ENCODE data around the gene GPATCH8. TPM values are rescaled to one million over a fixed set of nuclear protein-coding genes. Genes with fewer than 3 reads are reported as not detected.

GPATCH8 gene
- total RNA-seq, 3 donors from 2014 or later (not counting 1 experiment from before 2014, with no cell fraction given): 104 to 111 (median 109) TPM

DNA sequence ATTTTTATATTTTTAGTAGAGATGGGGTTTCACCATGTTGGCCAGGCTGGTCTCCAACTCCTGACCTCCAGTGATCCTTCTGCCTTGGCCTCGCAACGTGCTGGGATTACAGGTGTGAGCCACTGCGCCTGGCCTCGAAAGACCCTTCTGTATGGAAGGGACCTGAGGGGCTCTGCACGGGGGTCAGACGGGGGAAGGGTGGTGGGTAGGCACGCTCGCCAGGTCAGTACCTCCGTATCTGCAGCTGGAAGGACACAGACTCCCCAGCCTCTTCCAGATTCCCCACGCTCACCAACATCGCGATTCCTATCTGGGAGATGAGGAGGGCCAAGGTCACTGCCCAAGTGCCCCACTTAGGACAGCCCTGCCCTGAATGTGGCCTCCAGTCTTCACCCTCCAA lies 126.4 kb downstream of the GPATCH8 start:
- H3K9me3 Mint-ChIP-seq: no peaks in the 10 kb centered on the region
- H3K36me3 Mint-ChIP-seq: no peaks in the 10 kb centered on the region
- Histone ChIP-seq H3K9me3 (ENCODE audit: control insufficient read depth, insufficient read depth, low read length) (no peaks in the 10 kb centered on the region), H3K36me3 (ENCODE audit: control insufficient read depth, insufficient read depth, low read length) (no peaks in the 10 kb centered on the region), H3K27me3 (ENCODE audit: control insufficient read depth, insufficient read depth, low read length) (no peaks in the 10 kb centered on the region), H3K27ac (ENCODE audit: low read length) (no peak overlapping the region), H3K4me1 (ENCODE audit: control insufficient read depth, insufficient read depth, low read length) (peaks cover 4% of the 10 kb centered on the region), H3K4me3 (ENCODE audit: low read length) (no peak overlapping the region)
- H3K4me1 Mint-ChIP-seq: no peaks in the 10 kb centered on the region
- peaks cover 5 to 6% of the 10 kb centered on the region in 2 donors for H3K27me3 Mint-ChIP-seq (ENCODE audit: low read depth in 2 of 2)
- no peak overlapping the region for H3K27ac Mint-ChIP-seq
- DNase-seq (no peak), ATAC-seq (no peak)
- intact Hi-C loops (cut with micrococcal nuclease): no loop called here
- 88% methylated on average over 12 of the region's 12 CpGs for WGBS (ENCODE audit: insufficient coverage)
- TF ChIP-seq, protein P1, sequence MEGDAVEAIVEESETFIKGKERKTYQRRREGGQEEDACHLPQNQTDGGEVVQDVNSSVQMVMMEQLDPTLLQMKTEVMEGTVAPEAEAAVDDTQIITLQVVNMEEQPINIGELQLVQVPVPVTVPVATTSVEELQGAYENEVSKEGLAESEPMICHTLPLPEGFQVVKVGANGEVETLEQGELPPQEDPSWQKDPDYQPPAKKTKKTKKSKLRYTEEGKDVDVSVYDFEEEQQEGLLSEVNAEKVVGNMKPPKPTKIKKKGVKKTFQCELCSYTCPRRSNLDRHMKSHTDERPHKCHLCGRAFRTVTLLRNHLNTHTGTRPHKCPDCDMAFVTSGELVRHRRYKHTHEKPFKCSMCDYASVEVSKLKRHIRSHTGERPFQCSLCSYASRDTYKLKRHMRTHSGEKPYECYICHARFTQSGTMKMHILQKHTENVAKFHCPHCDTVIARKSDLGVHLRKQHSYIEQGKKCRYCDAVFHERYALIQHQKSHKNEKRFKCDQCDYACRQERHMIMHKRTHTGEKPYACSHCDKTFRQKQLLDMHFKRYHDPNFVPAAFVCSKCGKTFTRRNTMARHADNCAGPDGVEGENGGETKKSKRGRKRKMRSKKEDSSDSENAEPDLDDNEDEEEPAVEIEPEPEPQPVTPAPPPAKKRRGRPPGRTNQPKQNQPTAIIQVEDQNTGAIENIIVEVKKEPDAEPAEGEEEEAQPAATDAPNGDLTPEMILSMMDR (IDR thresholded peaks at IDR 0.05): no peak
- H3K4me3 Mint-ChIP-seq: no peak overlapping the region

DNA sequence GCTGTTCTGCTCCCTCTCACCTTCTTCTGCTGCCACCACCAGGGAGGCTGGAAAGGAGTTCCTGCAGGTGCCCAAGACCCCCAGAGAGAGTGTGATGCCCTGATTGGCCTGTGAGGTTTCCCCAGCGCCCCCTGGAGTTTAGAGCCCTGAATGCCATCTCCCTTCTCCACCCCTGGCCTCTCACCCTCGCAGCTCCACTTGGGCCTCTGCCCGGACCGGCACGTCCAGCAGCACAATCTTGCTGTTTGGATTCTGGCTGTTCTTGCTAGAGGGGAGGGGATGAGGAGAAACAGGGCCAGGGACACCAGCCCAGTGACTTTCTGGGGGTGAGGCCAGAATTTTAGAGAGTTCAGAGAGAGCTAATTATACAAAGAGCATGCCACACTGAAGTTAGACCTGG lies 127.1 kb downstream of the GPATCH8 start:
- ATAC-seq (peak in 1 of 3 donors; percentile 35), DNase-seq (no peak)
- TF ChIP-seq, protein P1 (IDR thresholded peaks at IDR 0.05): no peak
- Mint-ChIP-seq H3K27ac (no peak overlapping the region), H3K27me3 (ENCODE audit: low read depth in 2 of 2) (peaks cover 6 to 8% of the 10 kb centered on the region in 2 donors), H3K36me3 (no peaks in the 10 kb centered on the region), H3K9me3 (no peaks in the 10 kb centered on the region), H3K4me3 (no peak overlapping the region), H3K4me1 (no peaks in the 10 kb centered on the region)
- Histone ChIP-seq H3K9me3 (ENCODE audit: control insufficient read depth, insufficient read depth, low read length) (no peaks in the 10 kb centered on the region), H3K27ac (ENCODE audit: low read length) (no peak overlapping the region), H3K36me3 (ENCODE audit: control insufficient read depth, insufficient read depth, low read length) (no peaks in the 10 kb centered on the region), H3K4me3 (ENCODE audit: low read length) (no peak overlapping the region), H3K27me3 (ENCODE audit: control insufficient read depth, insufficient read depth, low read length) (no peaks in the 10 kb centered on the region), H3K4me1 (ENCODE audit: control insufficient read depth, insufficient read depth, low read length) (peaks cover 4% of the 10 kb centered on the region)
- WGBS (ENCODE audit: insufficient coverage): 58% methylated on average over 5 of the region's 5 CpGs
- intact Hi-C loops (cut with micrococcal nuclease): no loop called here

DNA sequence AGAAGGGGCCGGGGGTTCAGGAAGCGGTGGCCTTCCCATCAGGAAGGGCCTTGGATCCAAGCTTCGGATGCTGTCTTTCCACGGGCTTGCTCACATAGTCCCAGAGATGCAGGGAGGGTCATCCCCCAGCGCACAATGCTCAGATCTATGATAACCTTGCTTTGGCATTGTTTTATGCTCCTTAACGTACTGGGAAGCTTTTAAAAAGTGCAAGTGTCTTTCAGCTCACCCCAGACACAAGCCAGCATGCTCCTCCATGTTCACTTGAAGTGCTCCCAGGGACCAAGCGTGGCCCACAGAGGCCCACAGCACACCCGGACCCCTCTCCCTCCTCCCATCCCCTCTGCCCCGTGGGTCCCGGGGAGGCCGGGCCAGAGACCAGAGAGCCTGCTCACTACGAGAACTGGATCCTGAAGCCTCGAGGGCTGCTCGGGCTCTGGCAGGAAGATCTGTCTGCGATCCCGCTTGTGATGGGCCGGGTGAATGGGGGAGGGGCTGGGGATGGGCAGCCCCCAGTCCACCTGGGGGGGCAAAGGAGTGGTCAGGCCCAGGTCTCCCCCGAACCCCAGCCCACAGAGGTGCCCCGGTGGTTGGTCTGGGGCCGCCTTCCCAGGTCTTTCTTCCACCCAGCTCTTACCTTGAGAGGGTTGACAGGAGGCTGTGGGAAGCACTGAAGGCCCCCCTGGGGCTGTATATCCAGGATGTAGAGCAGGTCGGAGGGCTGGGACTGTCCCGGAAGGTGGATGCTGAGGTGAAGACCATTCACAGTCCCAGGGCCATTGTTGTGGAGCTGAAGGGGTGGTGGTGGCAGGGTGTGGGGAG lies 127.8 kb downstream of the GPATCH8 start:
- no peak for ATAC-seq
- Histone ChIP-seq H3K36me3 (ENCODE audit: control insufficient read depth, insufficient read depth, low read length) (no peaks in the 10 kb centered on the region), H3K27me3 (ENCODE audit: control insufficient read depth, insufficient read depth, low read length) (no peaks in the 10 kb centered on the region), H3K4me1 (ENCODE audit: control insufficient read depth, insufficient read depth, low read length) (peaks cover 4% of the 10 kb centered on the region), H3K9me3 (ENCODE audit: control insufficient read depth, insufficient read depth, low read length) (no peaks in the 10 kb centered on the region), H3K4me3 (ENCODE audit: low read length) (no peak overlapping the region), H3K27ac (ENCODE audit: low read length) (no peak overlapping the region)
- no peak for DNase-seq
- Mint-ChIP-seq H3K4me3 (no peak overlapping the region), H3K4me1 (no peaks in the 10 kb centered on the region), H3K36me3 (no peaks in the 10 kb centered on the region), H3K27me3 (ENCODE audit: low read depth in 2 of 2) (peaks cover 6 to 8% of the 10 kb centered on the region in 2 donors), H3K27ac (no peak overlapping the region), H3K9me3 (no peaks in the 10 kb centered on the region)
- intact Hi-C loops (cut with micrococcal nuclease): no loop called here
- TF ChIP-seq, protein P1 (IDR thresholded peaks at IDR 0.05): no peak
- WGBS (ENCODE audit: insufficient coverage): 74% methylated on average over 22 of the region's 22 CpGs

All from natural killer cell (primary cell).